ENCODE measurements around the gene SIX1. TPM values are rescaled to one million over a fixed set of nuclear protein-coding genes. Genes with fewer than 3 reads are reported as not detected.

SIX1 gene
- total RNA-seq, 1 donor from 2014 or later, result 0.12 TPM

- ATAC-seq, result no peak
Observed at GRCh38 chr14:60641742-60642269, 7.5 kb downstream of the SIX1 start.

GRCh38 chr14:60640859-60641741 is 8.2 kb downstream of the SIX1 start:
- ATAC-seq, result no peak

GRCh38 chr14:60639674-60640073 is 9.6 kb downstream of the SIX1 start:
- no peak for ATAC-seq

- ATAC-seq, result peak; percentile 38
Observed at GRCh38 chr14:60637479-60638315, 11.6 kb downstream of the SIX1 start.

- ATAC-seq, result no peak
Observed at GRCh38 chr14:60636879-60637478, 12.3 kb downstream of the SIX1 start.

GRCh38 chr14:60634153-60634552 is 15.1 kb downstream of the SIX1 start:
- no peak for ATAC-seq

GRCh38 chr14:60632777-60633176 is 16.5 kb downstream of the SIX1 start:
- no peak for ATAC-seq

GRCh38 chr14:60632257-60632656 is 17.0 kb downstream of the SIX1 start:
- ATAC-seq, result no peak

- no peak for ATAC-seq
Observed at GRCh38 chr14:60631842-60632241, 17.4 kb downstream of the SIX1 start.

- ATAC-seq, result no peak
Observed at GRCh38 chr14:60630129-60630528, 19.1 kb downstream of the SIX1 start.

- no peak for ATAC-seq
Observed at GRCh38 chr14:60628892-60629291, 20.4 kb downstream of the SIX1 start.

- ATAC-seq, result no peak
Observed at GRCh38 chr14:60622917-60623257, 26.4 kb downstream of the SIX1 start.

GRCh38 chr14:60622210-60622916 is 26.9 kb downstream of the SIX1 start:
- ATAC-seq, result no peak

- ATAC-seq, result no peak
Observed at GRCh38 chr14:60621386-60621785, 27.9 kb downstream of the SIX1 start.

GRCh38 chr14:60618241-60618640 is 31.0 kb downstream of the SIX1 start:
- no peak for ATAC-seq

GRCh38 chr14:60616461-60616959 is 32.8 kb downstream of the SIX1 start:
- ATAC-seq, result no peak

- no peak for ATAC-seq
Observed at GRCh38 chr14:60602291-60602690, 47.0 kb downstream of the SIX1 start.

GRCh38 chr14:60599727-60600126 is 49.5 kb downstream of the SIX1 start:
- ATAC-seq, result no peak

GRCh38 chr14:60596139-60596538 is 53.1 kb downstream of the SIX1 start:
- ATAC-seq, result no peak

GRCh38 chr14:60594062-60594461 is 55.2 kb downstream of the SIX1 start:
- ATAC-seq, result no peak
